AG10803 (cell line): ENCODE data around the gene IQCK.

Experiments used
- DNase-seq: peaks from one replicate; pipeline ENCODE4 v3.0.0; 2010; ENCODE audit warnings: low read depth
- H3K4me3 ChIP-seq: 2 replicates; pipeline ENCODE4 v1.5.1; 2011; ENCODE audit warnings: mild to moderate bottlenecking, low read length, control low read depth
- TF ChIP-seq, protein P1 (sequence below): conservative IDR thresholded peaks from 2 replicates; pipeline ENCODE4 v1.5.1; 2011; ENCODE audit warnings: mild to moderate bottlenecking, low read length, control low read depth, inconsistent platforms

Gene IQCK

DNA sequence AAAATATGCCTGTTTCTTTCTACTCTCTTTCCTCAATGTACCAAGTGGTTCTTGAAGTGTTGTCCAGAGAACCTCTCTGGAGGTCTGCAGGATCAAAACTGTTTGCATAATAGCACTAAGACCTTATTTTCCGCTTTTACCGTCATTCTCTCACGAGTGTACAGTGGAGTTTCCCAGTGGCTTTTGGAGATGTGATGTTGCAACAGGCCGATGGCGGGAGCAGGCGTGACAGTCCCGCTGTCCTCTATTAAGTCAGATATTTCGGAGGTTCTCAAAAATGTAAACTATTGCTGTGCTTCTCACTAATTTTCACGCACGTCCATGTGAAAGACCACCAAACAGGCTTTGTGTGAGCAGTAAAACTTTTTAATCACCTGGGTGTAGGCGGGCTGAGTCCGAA lies 174.8 kb downstream of the IQCK start:
- no peak overlapping the region for H3K4me3 ChIP-seq
- TF ChIP-seq, protein P1, sequence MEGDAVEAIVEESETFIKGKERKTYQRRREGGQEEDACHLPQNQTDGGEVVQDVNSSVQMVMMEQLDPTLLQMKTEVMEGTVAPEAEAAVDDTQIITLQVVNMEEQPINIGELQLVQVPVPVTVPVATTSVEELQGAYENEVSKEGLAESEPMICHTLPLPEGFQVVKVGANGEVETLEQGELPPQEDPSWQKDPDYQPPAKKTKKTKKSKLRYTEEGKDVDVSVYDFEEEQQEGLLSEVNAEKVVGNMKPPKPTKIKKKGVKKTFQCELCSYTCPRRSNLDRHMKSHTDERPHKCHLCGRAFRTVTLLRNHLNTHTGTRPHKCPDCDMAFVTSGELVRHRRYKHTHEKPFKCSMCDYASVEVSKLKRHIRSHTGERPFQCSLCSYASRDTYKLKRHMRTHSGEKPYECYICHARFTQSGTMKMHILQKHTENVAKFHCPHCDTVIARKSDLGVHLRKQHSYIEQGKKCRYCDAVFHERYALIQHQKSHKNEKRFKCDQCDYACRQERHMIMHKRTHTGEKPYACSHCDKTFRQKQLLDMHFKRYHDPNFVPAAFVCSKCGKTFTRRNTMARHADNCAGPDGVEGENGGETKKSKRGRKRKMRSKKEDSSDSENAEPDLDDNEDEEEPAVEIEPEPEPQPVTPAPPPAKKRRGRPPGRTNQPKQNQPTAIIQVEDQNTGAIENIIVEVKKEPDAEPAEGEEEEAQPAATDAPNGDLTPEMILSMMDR: no peak
- no peak for DNase-seq

DNA sequence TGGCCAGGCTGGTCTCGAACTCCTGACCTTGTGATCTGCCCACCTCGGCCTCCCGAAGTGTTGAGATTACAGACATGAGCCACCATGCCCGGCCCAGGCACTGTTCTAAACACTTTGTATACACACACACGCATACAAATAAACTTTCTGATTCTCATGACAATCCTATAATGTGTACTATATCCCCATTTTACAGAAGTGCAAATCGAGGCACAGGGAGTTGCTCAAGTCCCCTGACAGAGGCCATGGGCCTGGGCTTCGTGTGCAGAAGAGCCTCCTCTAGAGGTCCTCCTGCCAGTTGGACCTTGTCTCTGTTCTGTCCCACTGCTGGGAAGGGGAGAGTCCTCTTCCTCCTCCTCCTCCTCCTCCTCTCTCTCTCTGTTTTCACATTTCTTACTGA lies 176.5 kb downstream of the IQCK start:
- TF ChIP-seq, protein P1: no peak
- no peak for DNase-seq
- H3K4me3 ChIP-seq: no peak overlapping the region

DNA sequence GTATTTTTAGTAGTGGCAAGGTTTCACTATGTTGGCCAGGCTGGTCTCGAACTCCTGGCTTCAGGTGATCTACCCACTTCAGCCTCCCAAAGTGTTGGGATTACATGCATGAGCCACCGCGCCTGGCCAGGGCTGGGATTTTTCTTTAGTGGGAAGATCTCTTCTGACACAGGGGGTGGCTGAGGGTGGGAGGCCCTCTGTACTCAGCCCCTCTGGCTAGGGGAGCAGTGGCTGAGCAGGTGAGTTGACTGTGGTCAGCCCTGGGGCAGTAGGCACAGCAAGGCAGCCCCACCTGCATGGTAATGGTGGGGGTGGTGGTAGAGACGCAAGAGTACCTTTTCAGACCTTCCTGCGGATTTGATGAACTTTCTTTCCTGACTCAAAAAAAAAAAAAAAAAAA lies 178.9 kb downstream of the IQCK start:
- H3K4me3 ChIP-seq: no peak overlapping the region
- DNase-seq: no peak
- TF ChIP-seq, protein P1: no peak

- DNase-seq: no peak
- H3K4me3 ChIP-seq: no peak overlapping the region
- TF ChIP-seq, protein P1: no peak
Observed at GRCh38 chr16:19898166-19898565, 180.1 kb downstream of the IQCK start.

DNA sequence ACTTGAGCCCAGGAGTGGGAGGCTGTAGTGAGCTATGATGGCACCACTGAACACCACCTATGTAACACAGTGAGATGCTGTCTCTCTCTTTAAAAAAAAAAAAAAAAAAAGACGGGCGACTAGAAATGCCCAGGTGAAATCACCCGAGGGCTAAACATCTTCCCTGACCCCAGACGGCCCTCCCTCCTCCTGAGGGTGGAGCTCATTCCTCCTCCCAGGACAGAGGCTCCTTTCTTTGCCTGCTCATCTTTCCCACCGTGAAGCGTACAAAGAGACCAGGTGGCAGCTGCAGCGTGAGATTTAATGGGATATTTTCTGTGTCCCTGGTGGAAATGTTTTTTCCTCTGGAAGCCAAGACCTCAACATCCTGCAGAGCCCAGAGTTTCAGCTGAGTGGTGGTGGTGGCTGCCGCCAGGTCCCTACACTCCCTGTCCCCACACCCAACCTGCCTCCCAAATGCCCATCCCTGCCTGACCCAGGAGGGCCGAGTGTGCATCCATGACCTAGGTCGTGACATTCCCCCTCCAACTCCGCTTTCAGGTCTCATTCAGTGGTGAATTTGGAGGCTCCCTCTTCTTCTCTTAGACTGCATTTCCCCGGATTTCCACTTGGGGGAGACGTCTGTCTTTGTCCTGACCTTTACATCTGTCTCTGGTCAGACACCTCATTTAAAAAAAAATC lies 181.0 kb downstream of the IQCK start:
- TF ChIP-seq, protein P1: peak; percentile 88
- DNase-seq: peak; percentile 60
- H3K4me3 ChIP-seq: no peak overlapping the region

GRCh38 chr16:19899605-19899955 lies 181.5 kb downstream of the IQCK start:
- H3K4me3 ChIP-seq: no peak overlapping the region
- no peak for DNase-seq
- TF ChIP-seq, protein P1: no peak

- TF ChIP-seq, protein P1: no peak
- H3K4me3 ChIP-seq: no peak overlapping the region
- no peak for DNase-seq
Observed at GRCh38 chr16:19901164-19901563, 183.1 kb downstream of the IQCK start.
